Measurements from ENCODE around the gene MRPL46. TPM values are rescaled to one million over a fixed set of nuclear protein-coding genes. Genes with fewer than 3 reads are reported as not detected.

The MRPL46 gene
- polyA plus RNA-seq, 1 donor (not counting 4 experiments of a cell fraction or from before 2014, with no cell fraction given) = 26.3 TPM

GRCh38 chr15:88487796-88488523, 20.8 kb upstream of the MRPL46 start:
- TF ChIP-seq, protein P1, sequence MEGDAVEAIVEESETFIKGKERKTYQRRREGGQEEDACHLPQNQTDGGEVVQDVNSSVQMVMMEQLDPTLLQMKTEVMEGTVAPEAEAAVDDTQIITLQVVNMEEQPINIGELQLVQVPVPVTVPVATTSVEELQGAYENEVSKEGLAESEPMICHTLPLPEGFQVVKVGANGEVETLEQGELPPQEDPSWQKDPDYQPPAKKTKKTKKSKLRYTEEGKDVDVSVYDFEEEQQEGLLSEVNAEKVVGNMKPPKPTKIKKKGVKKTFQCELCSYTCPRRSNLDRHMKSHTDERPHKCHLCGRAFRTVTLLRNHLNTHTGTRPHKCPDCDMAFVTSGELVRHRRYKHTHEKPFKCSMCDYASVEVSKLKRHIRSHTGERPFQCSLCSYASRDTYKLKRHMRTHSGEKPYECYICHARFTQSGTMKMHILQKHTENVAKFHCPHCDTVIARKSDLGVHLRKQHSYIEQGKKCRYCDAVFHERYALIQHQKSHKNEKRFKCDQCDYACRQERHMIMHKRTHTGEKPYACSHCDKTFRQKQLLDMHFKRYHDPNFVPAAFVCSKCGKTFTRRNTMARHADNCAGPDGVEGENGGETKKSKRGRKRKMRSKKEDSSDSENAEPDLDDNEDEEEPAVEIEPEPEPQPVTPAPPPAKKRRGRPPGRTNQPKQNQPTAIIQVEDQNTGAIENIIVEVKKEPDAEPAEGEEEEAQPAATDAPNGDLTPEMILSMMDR (optimal IDR thresholded peaks at IDR 0.05 in 1 of 3, IDR thresholded peaks at IDR 0.05 in 1 of 3, conservative IDR thresholded peaks at IDR 0.05 in 1 of 3; ENCODE audit: extremely low read depth in 1 of 3, insufficient read depth in 2 of 3, low read length in 3 of 3) = no peak
- no peak for TF ChIP-seq EZH2 (IDR thresholded peaks at IDR 0.05; ENCODE audit: low read length)
- Histone ChIP-seq H3K79me2 (ENCODE audit: control insufficient read depth, insufficient read depth, low read length) (no peaks in the 10 kb centered on the region), H3K4me1 (ENCODE audit: control insufficient read depth, extremely low read depth, insufficient read depth, low read length) (no peaks in the 10 kb centered on the region), H3K9me3 (ENCODE audit: control insufficient read depth, low read depth, low read length) (no peaks in the 10 kb centered on the region), H3K27ac (ENCODE audit: control insufficient read depth, insufficient read depth, low read length) (no peak overlapping the region), H4K20me1 (ENCODE audit: control insufficient read depth, extremely low read depth, insufficient read depth, low read length) (no peaks in the 10 kb centered on the region), H3K9ac (ENCODE audit: control insufficient read depth, extremely low read depth, insufficient read depth, low read length) (no peak overlapping the region), H2AFZ (ENCODE audit: control insufficient read depth, low read length) (no peak overlapping the region), H3K4me3 (ENCODE audit: control insufficient read depth in 2 of 3, extremely low read depth in 1 of 3, insufficient read depth in 2 of 3, low read depth in 1 of 3, low read length in 3 of 3) (no peak overlapping the region), H3K36me3 (ENCODE audit: control insufficient read depth in 2 of 2, extremely low read depth in 1 of 2, insufficient read depth in 2 of 2, low read length in 2 of 2) (no peaks in the 10 kb centered on the region), H3K27me3 (ENCODE audit: control insufficient read depth, extremely low read depth, insufficient read depth, low read length) (no peaks in the 10 kb centered on the region), H3K4me2 (ENCODE audit: control insufficient read depth, extremely low read depth, insufficient read depth, low read depth, low read length) (no peak overlapping the region), H3K9me1 (ENCODE audit: control insufficient read depth, extremely low read depth, insufficient read depth, low read length) (no peaks in the 10 kb centered on the region)
- dilution Hi-C loops (cut with MboI; ENCODE audit: extremely low pct_ligation_motif_present, low sequenced_read_pairs) = no loop called here
- FAIRE-seq (no peak), DNase-seq (ENCODE audit: low read depth, low spot score) (no peak)

DNA sequence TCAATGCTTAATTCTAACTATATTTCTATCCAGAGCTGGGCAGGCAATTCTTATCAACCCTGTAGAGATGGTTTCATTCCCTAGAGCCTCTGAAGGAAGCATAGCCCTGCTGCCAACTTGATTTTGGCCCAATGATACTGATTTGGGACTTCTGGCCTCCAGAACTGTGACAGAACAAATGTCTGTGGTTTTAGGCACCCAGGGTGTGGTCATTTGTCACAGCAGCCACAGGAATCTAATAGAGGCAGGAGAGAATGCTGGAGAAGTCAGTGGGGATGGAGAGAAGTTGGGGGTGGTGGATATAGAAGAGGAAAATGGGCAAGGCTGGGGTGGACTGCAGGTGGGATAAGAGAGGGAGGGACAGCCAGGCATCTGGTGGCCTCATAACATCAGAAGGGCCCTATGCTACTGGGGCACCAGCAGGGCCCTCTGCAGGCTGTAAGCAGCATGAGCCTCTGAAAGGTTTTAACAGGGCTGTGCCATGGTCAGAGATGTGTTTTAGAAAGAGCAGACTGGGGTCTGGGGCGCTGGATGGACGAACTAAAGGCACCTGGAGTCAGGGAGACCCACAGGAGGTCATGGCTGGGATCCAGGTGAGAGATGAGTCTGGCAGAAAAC, 20.1 kb upstream of the MRPL46 start:
- H3K79me2 ChIP-seq (ENCODE audit: control insufficient read depth, insufficient read depth, low read length) = no peaks in the 10 kb centered on the region
- dilution Hi-C loops (cut with MboI; ENCODE audit: extremely low pct_ligation_motif_present, low sequenced_read_pairs) = no loop called here
- no peak for FAIRE-seq

More for the DNA sequence above, 20.1 kb upstream of the MRPL46 start:
- no peaks in the 10 kb centered on the region for H3K27me3 ChIP-seq (ENCODE audit: control insufficient read depth, extremely low read depth, insufficient read depth, low read length)
- no peak for DNase-seq (ENCODE audit: low read depth, low spot score)
- no peaks in the 10 kb centered on the region for H3K36me3 ChIP-seq (ENCODE audit: control insufficient read depth in 2 of 2, extremely low read depth in 1 of 2, insufficient read depth in 2 of 2, low read length in 2 of 2)
- no peaks in the 10 kb centered on the region for H3K4me1 ChIP-seq (ENCODE audit: control insufficient read depth, extremely low read depth, insufficient read depth, low read length)
- no peak overlapping the region for H3K27ac ChIP-seq (ENCODE audit: control insufficient read depth, insufficient read depth, low read length)
- no peak overlapping the region for H2AFZ ChIP-seq (ENCODE audit: control insufficient read depth, low read length)
- no peak overlapping the region for H3K9ac ChIP-seq (ENCODE audit: control insufficient read depth, extremely low read depth, insufficient read depth, low read length)
- TF ChIP-seq EZH2 (IDR thresholded peaks at IDR 0.05; ENCODE audit: low read length) = no peak
- TF ChIP-seq, protein P1 (optimal IDR thresholded peaks at IDR 0.05 in 1 of 3, IDR thresholded peaks at IDR 0.05 in 1 of 3, conservative IDR thresholded peaks at IDR 0.05 in 1 of 3; ENCODE audit: extremely low read depth in 1 of 3, insufficient read depth in 2 of 3, low read length in 3 of 3) = peak in 1 of 3 experiments; percentile 20
- H3K9me1 ChIP-seq (ENCODE audit: control insufficient read depth, extremely low read depth, insufficient read depth, low read length) = no peaks in the 10 kb centered on the region
- H4K20me1 ChIP-seq (ENCODE audit: control insufficient read depth, extremely low read depth, insufficient read depth, low read length) = no peaks in the 10 kb centered on the region
- H3K4me3 ChIP-seq (ENCODE audit: control insufficient read depth in 2 of 3, extremely low read depth in 1 of 3, insufficient read depth in 2 of 3, low read depth in 1 of 3, low read length in 3 of 3) = no peak overlapping the region
- no peaks in the 10 kb centered on the region for H3K9me3 ChIP-seq (ENCODE audit: control insufficient read depth, low read depth, low read length)
- H3K4me2 ChIP-seq (ENCODE audit: control insufficient read depth, extremely low read depth, insufficient read depth, low read depth, low read length) = no peak overlapping the region
